ENCODE results near the gene FOXE3.
"Not testable (repeated sequence)": the region's sequence is repeated elsewhere in the genome, so short reads cannot be mapped to it uniquely, and the experiment has no call there.

FOXE3 gene

GRCh38 chr1:47445823-47446550 lies 29.9 kb downstream of the FOXE3 start:
- TF ChIP-seq Cebpa-rat (IDR thresholded peaks at IDR 0.05), result no peak
- Histone ChIP-seq H4K20me1 (peaks cover 0 to 72% (median 45%) of the 10 kb centered on the region in 11 experiments; a peak in 18 of 22 replicates), H3K4me1 (peaks cover 7 to 16% (median 10%) of the 10 kb centered on the region in 10 experiments; a peak in 15 of 20 replicates), H3K4me3 (no peak overlapping the region), H3K4me2 (no peak overlapping the region), H3K27ac (no peak overlapping the region), H3K9ac (no peak overlapping the region), H3K36me3 (no peaks in the 10 kb centered on the region), H3K27me3 (peaks cover 100% of the 10 kb centered on the region in 11 experiments), H3K9me3 (replicated peaks in 1 of 11) (peaks cover 0 to 4% (median 0%) of the 10 kb centered on the region in 11 experiments; a peak in 2 of 22 replicates)

- Histone ChIP-seq H4K20me1 (peaks cover 0 to 50% (median 34%) of the 10 kb centered on the region in 11 experiments; a peak in 18 of 22 replicates), H3K4me1 (peaks cover 7 to 16% (median 10%) of the 10 kb centered on the region in 10 experiments; a peak in 15 of 20 replicates), H3K36me3 (no peaks in the 10 kb centered on the region), H3K27me3 (peaks cover 76 to 91% (median 83%) of the 10 kb centered on the region in 11 experiments), H3K9ac (no peak overlapping the region), H3K27ac (no peak overlapping the region), H3K9me3 (replicated peaks in 1 of 11) (no peaks in the 10 kb centered on the region), H3K4me2 (no peak overlapping the region), H3K4me3 (no peak overlapping the region)
- TF ChIP-seq Cebpa-rat (IDR thresholded peaks at IDR 0.05), result no peak
Observed at GRCh38 chr1:47448462-47449222, 32.6 kb downstream of the FOXE3 start.

- H3K9ac ChIP-seq, result no peak overlapping the region
- peaks cover 63 to 78% (median 69%) of the 10 kb centered on the region in 11 experiments for H3K27me3 ChIP-seq
- H3K9me3 ChIP-seq (replicated peaks in 1 of 11), result no peaks in the 10 kb centered on the region
- no peak for TF ChIP-seq Cebpa-rat (IDR thresholded peaks at IDR 0.05)
- H3K27ac ChIP-seq, result no peak overlapping the region
- H4K20me1 ChIP-seq, result peaks cover 0 to 37% (median 21%) of the 10 kb centered on the region in 11 experiments; a peak in 16 of 22 replicates
- H3K4me3 ChIP-seq, result no peak overlapping the region
- peaks cover 3 to 6% (median 4%) of the 10 kb centered on the region in 10 experiments; a peak in 15 of 20 replicates for H3K4me1 ChIP-seq
- no peaks in the 10 kb centered on the region for H3K36me3 ChIP-seq
- H3K4me2 ChIP-seq, result no peak overlapping the region
Observed at GRCh38 chr1:47449822-47450552, 33.9 kb downstream of the FOXE3 start.

GRCh38 chr1:47450606-47451005 lies 34.5 kb downstream of the FOXE3 start:
- H3K9ac ChIP-seq, result no peak overlapping the region
- no peaks in the 10 kb centered on the region for H3K9me3 ChIP-seq (replicated peaks in 1 of 11)
- no peak overlapping the region for H3K4me2 ChIP-seq
- H3K36me3 ChIP-seq, result no peaks in the 10 kb centered on the region
- H3K27ac ChIP-seq, result no peak overlapping the region
- peaks cover 57 to 72% (median 63%) of the 10 kb centered on the region in 11 experiments for H3K27me3 ChIP-seq
- peaks cover 0 to 31% (median 16%) of the 10 kb centered on the region in 11 experiments; a peak in 13 of 22 replicates for H4K20me1 ChIP-seq
- H3K4me3 ChIP-seq, result no peak overlapping the region
- no peaks in the 10 kb centered on the region for H3K4me1 ChIP-seq
- no peak for TF ChIP-seq Cebpa-rat (IDR thresholded peaks at IDR 0.05)

GRCh38 chr1:47452426-47452825 lies 36.3 kb downstream of the FOXE3 start:
- H3K9me3 ChIP-seq (replicated peaks in 1 of 11), result no peaks in the 10 kb centered on the region; a peak in 1 of 22 replicates
- H3K4me3 ChIP-seq, result no peak overlapping the region
- no peak overlapping the region for H3K9ac ChIP-seq
- no peak overlapping the region for H3K27ac ChIP-seq
- no peaks in the 10 kb centered on the region for H3K36me3 ChIP-seq
- H3K4me1 ChIP-seq, result no peaks in the 10 kb centered on the region
- no peak for TF ChIP-seq Cebpa-rat (IDR thresholded peaks at IDR 0.05)
- H3K4me2 ChIP-seq, result no peak overlapping the region
- peaks cover 39 to 54% (median 45%) of the 10 kb centered on the region in 11 experiments for H3K27me3 ChIP-seq
- peaks cover 0 to 17% (median under 1%) of the 10 kb centered on the region in 11 experiments; a peak in 6 of 22 replicates for H4K20me1 ChIP-seq

- H3K4me1 ChIP-seq, result not testable (repeated sequence)
- H3K27me3 ChIP-seq, result peaks cover 24 to 39% (median 30%) of the 10 kb centered on the region in 11 experiments
Observed at GRCh38 chr1:47453910-47454309, 37.8 kb downstream of the FOXE3 start.

GRCh38 chr1:47456250-47456649 lies 40.2 kb downstream of the FOXE3 start:
- Histone ChIP-seq H3K27ac (no peak overlapping the region), H3K9ac (no peak overlapping the region), H3K27me3 (peaks cover under 1 to 15% (median 7%) of the 10 kb centered on the region in 11 experiments; a peak in 14 of 22 replicates), H4K20me1 (no peaks in the 10 kb centered on the region), H3K4me2 (no peak overlapping the region), H3K36me3 (no peaks in the 10 kb centered on the region), H3K9me3 (replicated peaks in 1 of 11) (no peaks in the 10 kb centered on the region; a peak in 1 of 22 replicates), H3K4me3 (no peak overlapping the region), H3K4me1 (no peaks in the 10 kb centered on the region)
- no peak for TF ChIP-seq Cebpa-rat (IDR thresholded peaks at IDR 0.05)

More at GRCh38 chr1:47453910-47454309, 37.8 kb downstream of the FOXE3 start:
- H3K9ac ChIP-seq; H3K36me3 ChIP-seq; H3K9me3 ChIP-seq (replicated peaks in 1 of 11); H3K4me3 ChIP-seq; H3K27ac ChIP-seq; H3K4me2 ChIP-seq: not testable (repeated sequence)
- H4K20me1 ChIP-seq, result peaks cover 0 to 14% (median 0%) of the 10 kb centered on the region in 11 experiments; a peak in 4 of 22 replicates

- not testable (repeated sequence) for H3K9ac ChIP-seq; H3K27me3 ChIP-seq; H3K4me3 ChIP-seq; H4K20me1 ChIP-seq; H3K4me1 ChIP-seq; H3K4me2 ChIP-seq; H3K9me3 ChIP-seq (replicated peaks in 1 of 11); H3K27ac ChIP-seq; H3K36me3 ChIP-seq
Observed at GRCh38 chr1:47457547-47457946, 41.5 kb downstream of the FOXE3 start.
